Natural killer cell (primary cell): ENCODE data around the gene LAMA1. TPM values are rescaled to one million over a fixed set of nuclear protein-coding genes. Genes with fewer than 3 reads are reported as not detected.

Source experiments
- ATAC-seq, 3 donors: fragments of 150-1000 bp in 2 of 3; fragments of 200-7000 bp in 1 of 3; cut with Tn5 transposase; 1 replicate in 1 of 3; 2 replicates in 2 of 3; pipeline ENCODE4 v1.10.0; 2021; ENCODE audit warnings: mild to moderate bottlenecking in 2 of 3, moderate library complexity in 2 of 3
- DNase-seq, 2 donors: peaks; one replicate each; pipeline versions ENCODE4 v3.0.0 to v3.0.0-alpha.2; 2013 to 2021; ENCODE audit warnings: mixed read lengths in 1 of 2
- H3K27ac ChIP-seq: one replicate; pipeline ENCODE4 v1.5.1; 2013; ENCODE audit warnings: mild to moderate bottlenecking, low read length
- H3K27me3 ChIP-seq: one replicate; pipeline ENCODE4 v1.6.1; 2013; ENCODE audit warnings: low read length; ENCODE audit not compliant: control insufficient read depth, insufficient read depth
- H3K36me3 ChIP-seq: one replicate; pipeline ENCODE4 v1.6.1; 2013; ENCODE audit warnings: low read length; ENCODE audit not compliant: control insufficient read depth, insufficient read depth
- H3K4me1 ChIP-seq: one replicate; pipeline ENCODE4 v1.6.1; 2013; ENCODE audit warnings: low read length; ENCODE audit not compliant: control insufficient read depth, insufficient read depth
- H3K4me3 ChIP-seq: one replicate; pipeline ENCODE4 v1.5.1; 2013; ENCODE audit warnings: low read length
- H3K9me3 ChIP-seq: one replicate; pipeline ENCODE4 v1.6.1; 2013; ENCODE audit warnings: low read length; ENCODE audit not compliant: control insufficient read depth, insufficient read depth
- H3K27ac Mint-ChIP-seq, 2 donors: one replicate each; pipeline ENCODE4 v1.8.0; 2022; ENCODE audit warnings: mild to moderate bottlenecking in 2 of 2, mixed read lengths in 2 of 2, moderate library complexity in 1 of 2
- H3K27me3 Mint-ChIP-seq, 2 donors: one replicate each; pipeline ENCODE4 v1.8.0; 2022; ENCODE audit warnings: low read depth in 2 of 2, mixed read lengths in 2 of 2
- H3K36me3 Mint-ChIP-seq: one replicate; pipeline ENCODE4 v1.8.0; 2022; ENCODE audit warnings: mixed read lengths
- H3K4me1 Mint-ChIP-seq, 2 donors: one replicate each; pipeline ENCODE4 v1.8.0; 2022; ENCODE audit warnings: mixed read lengths in 2 of 2
- H3K4me3 Mint-ChIP-seq: one replicate; pipeline ENCODE4 v1.8.0; 2022; ENCODE audit warnings: mild to moderate bottlenecking, moderate library complexity, mixed read lengths
- H3K9me3 Mint-ChIP-seq, 2 donors: one replicate each; pipeline ENCODE4 v1.8.0; 2022; ENCODE audit warnings: mixed read lengths in 2 of 2
- CTCF ChIP-seq: fragments of 200-600 bp; IDR thresholded peaks from one replicate; pipeline ENCODE4 v1.8.0; 2022; ENCODE audit warnings: antibody characterized with exemption
- WGBS: methylation state at CpG from one replicate; pipeline ENCODE4 v1.1.7; 2013; ENCODE audit warnings: missing lambda C conversion rate; ENCODE audit not compliant: insufficient coverage; 5-methylcytosine and 5-hydroxymethylcytosine counted together
- intact Hi-C: fragments of 100-400 bp; cut with micrococcal nuclease; formaldehyde crosslinking; loops from one replicate; pipeline ENCODE4 v1.14.2; 2022
- total RNA-seq, 4 donors: library from RNA; stranded (reverse); fragments of 120-200 nt in 1 of 4; gene quantifications; one replicate each; pipeline versions ENCODE4 v1.2.3 to v1.2.4, GENCODE V29; 2013 to 2022

The LAMA1 gene
- total RNA-seq, 3 donors from 2014 or later (not counting 1 experiment from before 2014, with no cell fraction given): not detected

- no peaks in the 10 kb centered on the region for H3K4me1 Mint-ChIP-seq
- no peaks in the 10 kb centered on the region for H3K27me3 Mint-ChIP-seq
- H3K9me3 Mint-ChIP-seq: peaks cover 0 to 2% of the 10 kb centered on the region in 2 donors
- no peaks in the 10 kb centered on the region for H3K36me3 Mint-ChIP-seq
- no peak for TF ChIP-seq CTCF
- H3K27me3 ChIP-seq: no peaks in the 10 kb centered on the region
- no peaks in the 10 kb centered on the region for H3K9me3 ChIP-seq
- 91% methylated on average over 5 of the region's 5 CpGs for WGBS
- no peak overlapping the region for H3K27ac ChIP-seq
- no peak overlapping the region for H3K27ac Mint-ChIP-seq
- intact Hi-C loops: no loop called here
- H3K36me3 ChIP-seq: no peaks in the 10 kb centered on the region
- no peaks in the 10 kb centered on the region for H3K4me1 ChIP-seq
- DNase-seq (no peak), ATAC-seq (no peak)
- H3K4me3 ChIP-seq: no peak overlapping the region
- no peak overlapping the region for H3K4me3 Mint-ChIP-seq
Observed at GRCh38 chr18:7065736-7066135, 51.9 kb downstream of the LAMA1 start.

- Mint-ChIP-seq H3K9me3 (peaks cover 0 to 2% of the 10 kb centered on the region in 2 donors), H3K4me3 (no peak overlapping the region), H3K27me3 (peaks cover 0 to 2% of the 10 kb centered on the region in 2 donors), H3K27ac (no peak overlapping the region), H3K4me1 (no peaks in the 10 kb centered on the region), H3K36me3 (no peaks in the 10 kb centered on the region)
- no peak for TF ChIP-seq CTCF
- DNase-seq (no peak), ATAC-seq (no peak)
- 78% methylated on average over 2 of the region's 3 CpGs for WGBS
- Histone ChIP-seq H3K9me3 (no peaks in the 10 kb centered on the region), H3K36me3 (no peaks in the 10 kb centered on the region), H3K27ac (no peak overlapping the region), H3K27me3 (no peaks in the 10 kb centered on the region), H3K4me1 (no peaks in the 10 kb centered on the region), H3K4me3 (no peak overlapping the region)
- intact Hi-C loops: no loop called here
Observed at GRCh38 chr18:7064346-7064745, 53.3 kb downstream of the LAMA1 start.

- no peak overlapping the region for H3K4me3 Mint-ChIP-seq
- peaks cover 0 to 2% of the 10 kb centered on the region in 2 donors for H3K9me3 Mint-ChIP-seq
- 83% methylated on average over 4 of the region's 5 CpGs for WGBS
- intact Hi-C loops: no loop called here
- no peaks in the 10 kb centered on the region for H3K9me3 ChIP-seq
- no peak for DNase-seq
- no peak for TF ChIP-seq CTCF
- no peaks in the 10 kb centered on the region for H3K4me1 Mint-ChIP-seq
- peaks cover 0 to 4% of the 10 kb centered on the region in 2 donors for H3K27me3 Mint-ChIP-seq
- H3K4me1 ChIP-seq: no peaks in the 10 kb centered on the region
- no peak overlapping the region for H3K4me3 ChIP-seq
- H3K36me3 Mint-ChIP-seq: no peaks in the 10 kb centered on the region
- H3K27ac Mint-ChIP-seq: no peak overlapping the region
- H3K27ac ChIP-seq: no peak overlapping the region
- H3K36me3 ChIP-seq: no peaks in the 10 kb centered on the region
- no peaks in the 10 kb centered on the region for H3K27me3 ChIP-seq
- no peak for ATAC-seq
Observed at GRCh38 chr18:7062811-7063210, 54.8 kb downstream of the LAMA1 start.

- no peak overlapping the region for H3K27ac Mint-ChIP-seq
- no peak overlapping the region for H3K4me3 ChIP-seq
- DNase-seq (no peak), ATAC-seq (no peak)
- no peaks in the 10 kb centered on the region for H3K4me1 Mint-ChIP-seq
- H3K4me1 ChIP-seq: no peaks in the 10 kb centered on the region
- H3K27me3 ChIP-seq: no peaks in the 10 kb centered on the region
- H3K36me3 Mint-ChIP-seq: no peaks in the 10 kb centered on the region
- 61% methylated on average over 9 of the region's 9 CpGs for WGBS
- intact Hi-C loops: no loop called here
- H3K9me3 ChIP-seq: no peaks in the 10 kb centered on the region
- peaks cover 0 to 2% of the 10 kb centered on the region in 2 donors for H3K9me3 Mint-ChIP-seq
- no peak for TF ChIP-seq CTCF
- peaks cover 0 to 4% of the 10 kb centered on the region in 2 donors for H3K27me3 Mint-ChIP-seq
- no peaks in the 10 kb centered on the region for H3K36me3 ChIP-seq
- H3K4me3 Mint-ChIP-seq: no peak overlapping the region
- H3K27ac ChIP-seq: no peak overlapping the region
Observed at GRCh38 chr18:7062236-7062635, 55.4 kb downstream of the LAMA1 start.
